Kidney epithelial cell (primary cell): ENCODE measurements around the gene RAB33B. TPM values are rescaled to one million over a fixed set of nuclear protein-coding genes. Genes with fewer than 3 reads are reported as not detected.

ENCODE experiments used
- DNase-seq: peaks from one replicate; pipeline ENCODE4 v3.0.0-alpha.2; 2010; ENCODE audit warnings: low read depth
- H3K27me3 ChIP-seq: 2 replicates; pipeline ENCODE4 v1.6.0; 2011; ENCODE audit warnings: low read length; ENCODE audit not compliant: control insufficient read depth, insufficient read depth
- H3K36me3 ChIP-seq: 2 replicates; pipeline ENCODE4 v1.5.1; 2011; ENCODE audit warnings: low read length; ENCODE audit not compliant: control insufficient read depth, insufficient read depth
- H3K4me3 ChIP-seq: 2 replicates; pipeline ENCODE4 v1.5.1; 2011; ENCODE audit warnings: low read depth, mild to moderate bottlenecking, control low read depth, low read length
- total RNA-seq: library from RNA; depleted of rRNA; stranded (reverse); fragments of >200 nt; gene quantifications from 2 replicates; pipeline ENCODE4 v1.2.3, GENCODE V29; 2015
- TF ChIP-seq, protein P1 (sequence below): IDR thresholded peaks from 2 replicates; pipeline ENCODE4 v1.5.1; 2011; ENCODE audit warnings: mild to moderate bottlenecking, moderate library complexity, low read length, control low read depth, inconsistent platforms; ENCODE audit not compliant: insufficient read depth, poor library complexity, severe bottlenecking

The RAB33B gene
- total RNA-seq, 1 donor from 2014 or later: 9.6 TPM

DNA sequence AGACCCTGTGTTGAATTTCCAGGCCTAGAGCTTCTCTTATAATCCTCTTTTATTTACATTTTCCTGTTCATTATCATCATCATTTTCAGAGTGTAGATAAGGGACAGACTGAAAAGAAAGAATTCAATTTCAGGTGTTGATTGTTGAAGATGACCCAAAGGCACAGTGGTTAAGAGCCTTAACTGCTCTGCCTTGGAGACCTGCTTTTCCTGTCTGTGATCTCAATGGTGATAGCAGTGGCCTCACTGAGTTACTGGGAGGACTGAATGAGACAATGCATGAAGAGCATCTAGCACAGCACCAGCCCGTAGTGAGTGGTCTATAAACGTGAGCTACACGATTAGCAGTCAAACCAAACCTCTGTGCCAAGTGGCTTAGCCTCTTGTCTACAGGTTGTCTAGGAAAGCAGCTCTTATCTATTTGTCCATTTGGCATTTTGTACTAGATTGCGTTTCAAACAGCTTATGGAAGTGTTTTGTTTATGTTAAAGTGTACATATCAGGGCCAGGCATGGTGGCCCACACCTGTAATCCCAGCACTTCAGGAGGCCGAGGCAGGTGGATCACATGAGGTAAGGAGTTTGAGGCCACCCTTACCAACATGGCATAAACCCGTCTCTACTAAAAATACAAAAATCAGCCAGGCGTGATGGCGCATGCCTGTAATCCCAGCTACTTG lies 60.6 kb downstream of the RAB33B start:
- no peaks in the 10 kb centered on the region for H3K27me3 ChIP-seq
- DNase-seq: no peak
- H3K4me3 ChIP-seq: no peak overlapping the region
- no peaks in the 10 kb centered on the region for H3K36me3 ChIP-seq
- TF ChIP-seq, protein P1, sequence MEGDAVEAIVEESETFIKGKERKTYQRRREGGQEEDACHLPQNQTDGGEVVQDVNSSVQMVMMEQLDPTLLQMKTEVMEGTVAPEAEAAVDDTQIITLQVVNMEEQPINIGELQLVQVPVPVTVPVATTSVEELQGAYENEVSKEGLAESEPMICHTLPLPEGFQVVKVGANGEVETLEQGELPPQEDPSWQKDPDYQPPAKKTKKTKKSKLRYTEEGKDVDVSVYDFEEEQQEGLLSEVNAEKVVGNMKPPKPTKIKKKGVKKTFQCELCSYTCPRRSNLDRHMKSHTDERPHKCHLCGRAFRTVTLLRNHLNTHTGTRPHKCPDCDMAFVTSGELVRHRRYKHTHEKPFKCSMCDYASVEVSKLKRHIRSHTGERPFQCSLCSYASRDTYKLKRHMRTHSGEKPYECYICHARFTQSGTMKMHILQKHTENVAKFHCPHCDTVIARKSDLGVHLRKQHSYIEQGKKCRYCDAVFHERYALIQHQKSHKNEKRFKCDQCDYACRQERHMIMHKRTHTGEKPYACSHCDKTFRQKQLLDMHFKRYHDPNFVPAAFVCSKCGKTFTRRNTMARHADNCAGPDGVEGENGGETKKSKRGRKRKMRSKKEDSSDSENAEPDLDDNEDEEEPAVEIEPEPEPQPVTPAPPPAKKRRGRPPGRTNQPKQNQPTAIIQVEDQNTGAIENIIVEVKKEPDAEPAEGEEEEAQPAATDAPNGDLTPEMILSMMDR: no peak

DNA sequence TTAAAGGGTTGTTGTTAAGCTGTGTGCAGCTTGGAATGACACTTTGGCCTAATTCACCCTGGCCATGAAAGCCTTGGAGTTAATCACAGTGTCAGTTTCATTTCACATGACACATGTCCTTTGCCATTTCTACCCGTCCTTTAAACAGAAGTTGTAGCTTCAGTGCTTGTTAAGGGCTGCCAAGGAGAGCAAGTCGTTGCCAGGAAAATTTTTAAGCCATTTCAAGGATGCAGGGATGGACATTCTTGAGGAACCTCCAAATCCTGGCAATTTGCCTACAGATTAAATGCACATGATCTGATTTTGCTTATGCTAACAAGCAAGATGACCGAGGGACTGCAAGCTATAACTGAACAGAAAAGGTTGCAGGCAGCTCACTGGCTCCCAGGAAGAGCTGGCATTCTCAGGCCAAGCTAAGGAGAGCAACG lies 61.6 kb downstream of the RAB33B start:
- H3K4me3 ChIP-seq: no peak overlapping the region
- no peak for DNase-seq
- no peaks in the 10 kb centered on the region for H3K36me3 ChIP-seq
- TF ChIP-seq, protein P1: no peak
- no peaks in the 10 kb centered on the region for H3K27me3 ChIP-seq

DNA sequence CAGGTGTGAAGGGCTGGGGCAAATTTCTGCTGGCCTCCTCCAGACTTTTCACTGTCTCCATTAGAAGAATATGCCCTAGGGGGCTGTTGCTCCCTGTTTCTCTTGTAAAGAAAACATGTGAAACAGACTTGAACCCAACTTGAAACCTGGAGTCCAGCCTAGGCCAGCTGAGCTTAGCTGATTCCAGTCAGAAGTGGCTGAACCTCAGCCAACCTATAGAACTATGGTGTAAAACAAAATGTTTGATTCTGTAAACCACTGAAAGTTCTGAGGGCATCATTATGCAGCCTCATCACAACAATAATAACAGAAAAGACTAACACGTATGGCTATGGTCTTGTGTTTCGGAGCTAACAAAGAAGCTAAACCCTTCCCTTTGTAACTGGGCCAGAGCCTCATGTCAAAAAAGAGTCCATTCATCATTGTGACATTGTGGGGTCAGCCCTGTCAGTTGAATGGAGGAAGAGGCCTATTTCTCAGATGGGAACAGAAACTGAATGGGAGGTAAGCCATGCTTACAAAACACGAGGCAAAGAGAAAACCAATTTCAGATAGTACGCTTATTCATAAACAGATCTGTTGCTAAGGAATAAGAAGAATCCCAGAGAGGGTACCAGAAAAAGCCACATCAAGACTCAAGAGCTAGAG lies 68.0 kb downstream of the RAB33B start:
- H3K36me3 ChIP-seq: no peaks in the 10 kb centered on the region
- TF ChIP-seq, protein P1: no peak
- no peak for DNase-seq
- H3K4me3 ChIP-seq: no peak overlapping the region
- no peaks in the 10 kb centered on the region for H3K27me3 ChIP-seq

DNA sequence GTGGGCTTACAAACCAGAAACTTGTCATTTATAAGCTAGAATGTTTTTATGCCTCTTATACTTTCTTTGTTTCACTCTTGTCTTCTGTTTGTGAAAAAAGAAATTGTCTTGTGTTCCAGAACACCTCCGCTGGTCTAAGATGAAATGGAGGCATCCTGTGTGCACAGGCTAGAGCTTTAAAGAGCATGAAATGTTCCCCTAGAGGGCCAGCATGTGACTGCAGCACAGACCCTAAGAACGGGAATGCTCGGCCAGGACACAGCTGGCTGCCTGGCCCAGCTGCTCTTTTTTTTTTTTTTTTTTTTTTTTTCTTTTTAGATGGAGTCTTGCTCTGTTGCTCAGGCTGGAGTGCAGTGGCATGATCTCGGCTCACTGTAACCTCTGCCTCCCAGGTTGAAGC lies 68.5 kb downstream of the RAB33B start:
- Histone ChIP-seq H3K4me3 (no peak overlapping the region), H3K27me3 (no peaks in the 10 kb centered on the region), H3K36me3 (no peaks in the 10 kb centered on the region)
- no peak for DNase-seq
- TF ChIP-seq, protein P1: no peak

DNA sequence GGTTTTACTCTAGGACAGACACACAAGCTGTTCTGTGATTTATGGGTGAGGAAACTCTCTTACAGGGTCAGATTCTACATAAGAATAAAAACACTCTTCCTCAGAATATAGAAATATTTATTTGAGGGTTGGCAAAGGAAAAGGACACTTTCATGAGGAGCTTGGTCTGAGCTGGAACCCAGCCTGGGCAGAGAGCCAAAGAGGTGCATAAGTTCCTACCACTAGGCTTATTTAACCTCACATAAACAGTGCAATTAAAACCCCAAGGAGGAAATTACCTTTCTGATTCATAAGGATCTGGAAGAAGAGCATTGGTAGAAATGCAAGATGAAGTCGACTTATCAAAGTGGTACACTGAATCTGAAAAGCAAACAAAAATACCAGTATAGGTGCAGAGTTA lies 69.2 kb downstream of the RAB33B start:
- TF ChIP-seq, protein P1: no peak
- Histone ChIP-seq H3K4me3 (no peak overlapping the region), H3K27me3 (no peaks in the 10 kb centered on the region), H3K36me3 (no peaks in the 10 kb centered on the region)
- no peak for DNase-seq
